ENCODE data around the gene SHISAL2B. TPM values are rescaled to one million over a fixed set of nuclear protein-coding genes. Genes with fewer than 3 reads are reported as not detected.

Gene SHISAL2B
- total RNA-seq, 2 experiments from 2014 or later: not detected

GRCh38 chr5:64749385-64749784, 59.1 kb downstream of the SHISAL2B start:
- no peak overlapping the region for H2AFZ ChIP-seq (ENCODE audit: low read length)
- intact Hi-C loops (cut with micrococcal nuclease; ENCODE audit: unreplicated experiment): no loop called here
- no peak overlapping the region for H3K4me3 ChIP-seq (ENCODE audit: low read depth, low read length, poor library complexity, severe bottlenecking)
- CTCF ChIA-PET (ENCODE audit: unreplicated experiment): no interaction called here
- BruUV-seq (replicated peaks): no TSS peak
- H3K4me1 ChIP-seq (ENCODE audit: insufficient read depth, low read length, poor library complexity, severe bottlenecking): no peaks in the 10 kb centered on the region
- H3K9me3 ChIP-seq (ENCODE audit: low read length): no peaks in the 10 kb centered on the region
- H3K36me3 ChIP-seq (ENCODE audit: insufficient read depth, low read length): peaks cover 17% of the 10 kb centered on the region
- H3K9me2 ChIP-seq (ENCODE audit: insufficient read depth, low read length): no peaks in the 10 kb centered on the region
- POLR2A ChIA-PET: interaction anchor here (0.7 to 2.0 kb wide), 6 partner anchors 9 to 367 kb away, joined by 3 to 11 read pairs (median 5); no protein-coding TSS in a partner anchor
- no peak overlapping the region for H3K4me2 ChIP-seq (ENCODE audit: low read length)
- H3K79me2 ChIP-seq (ENCODE audit: insufficient read depth, low read depth, low read length): 0 out of 2 replicates have a peak, but pooled peaks cover under 1% of the 10 kb centered on the region
- no peak for TF ChIP-seq CTCF (conservative IDR thresholded peaks at IDR 0.05; ENCODE audit: low read length)
- TF ChIP-seq EZH2phosphoT487 (IDR thresholded peaks at IDR 0.05; ENCODE audit: borderline replicate concordance, low read depth, low read length): no peak
- H3K27ac ChIP-seq (ENCODE audit: low read depth, low read length, poor library complexity, severe bottlenecking): no peak overlapping the region
- no peak for DNase-seq (ENCODE audit: low spot score)
- H4K20me1 ChIP-seq (ENCODE audit: insufficient read depth, low read length): no peaks in the 10 kb centered on the region

GRCh38 chr5:64754066-64754465, 63.8 kb downstream of the SHISAL2B start:
- CTCF ChIA-PET (ENCODE audit: unreplicated experiment): no interaction called here
- Histone ChIP-seq H3K27ac (ENCODE audit: low read depth, low read length, poor library complexity, severe bottlenecking) (no peak overlapping the region), H3K9me2 (ENCODE audit: insufficient read depth, low read length) (no peaks in the 10 kb centered on the region), H3K4me1 (ENCODE audit: insufficient read depth, low read length, poor library complexity, severe bottlenecking) (no peaks in the 10 kb centered on the region), H3K4me3 (ENCODE audit: low read depth, low read length, poor library complexity, severe bottlenecking) (no peak overlapping the region), H4K20me1 (ENCODE audit: insufficient read depth, low read length) (no peaks in the 10 kb centered on the region), H3K4me2 (ENCODE audit: low read length) (no peak overlapping the region), H2AFZ (ENCODE audit: low read length) (no peak overlapping the region), H3K9me3 (ENCODE audit: low read length) (no peaks in the 10 kb centered on the region), H3K79me2 (ENCODE audit: insufficient read depth, low read depth, low read length) (peaks cover 20% of the 10 kb centered on the region; the same call in 1 of the 2 replicates), H3K36me3 (ENCODE audit: insufficient read depth, low read length) (peaks cover 30% of the 10 kb centered on the region)
- no peak for DNase-seq (ENCODE audit: low spot score)
- POLR2A ChIA-PET: interaction anchor here (0.7 to 2.1 kb wide), 3 partner anchors 9 to 75 kb away, joined by 4 to 8 read pairs (median 7); partner anchors contain the start of genes CWC27 and SREK1IP1
- intact Hi-C loops (cut with micrococcal nuclease; ENCODE audit: unreplicated experiment): no loop called here
- TF ChIP-seq EZH2phosphoT487 (IDR thresholded peaks at IDR 0.05; ENCODE audit: borderline replicate concordance, low read depth, low read length) (no peak), CTCF (conservative IDR thresholded peaks at IDR 0.05; ENCODE audit: low read length) (no peak)
- BruUV-seq (replicated peaks): no TSS peak

- H3K4me2 ChIP-seq (ENCODE audit: low read length): no peak overlapping the region
- H4K20me1 ChIP-seq (ENCODE audit: insufficient read depth, low read length): peaks cover 5% of the 10 kb centered on the region; the same call in 1 of the 2 replicates
- intact Hi-C loops (cut with micrococcal nuclease; ENCODE audit: unreplicated experiment): no loop called here
- POLR2A ChIA-PET: interaction anchor here (1.4 kb wide), 1 partner anchor 10 kb away, joined by 6 read pairs; the partner anchor contains the start of genes CWC27 and SREK1IP1
- H3K4me3 ChIP-seq (ENCODE audit: low read depth, low read length, poor library complexity, severe bottlenecking): no peak overlapping the region
- no peak for TF ChIP-seq CTCF (conservative IDR thresholded peaks at IDR 0.05; ENCODE audit: low read length)
- no peak for TF ChIP-seq EZH2phosphoT487 (IDR thresholded peaks at IDR 0.05; ENCODE audit: borderline replicate concordance, low read depth, low read length)
- no peaks in the 10 kb centered on the region for H3K9me2 ChIP-seq (ENCODE audit: insufficient read depth, low read length)
- BruUV-seq (replicated peaks): no TSS peak
- H3K9me3 ChIP-seq (ENCODE audit: low read length): no peaks in the 10 kb centered on the region
- H3K36me3 ChIP-seq (ENCODE audit: insufficient read depth, low read length): peaks cover 31% of the 10 kb centered on the region
- H2AFZ ChIP-seq (ENCODE audit: low read length): no peak overlapping the region
- H3K79me2 ChIP-seq (ENCODE audit: insufficient read depth, low read depth, low read length): peaks cover 31% of the 10 kb centered on the region; the same call in 1 of the 2 replicates
- no peaks in the 10 kb centered on the region for H3K4me1 ChIP-seq (ENCODE audit: insufficient read depth, low read length, poor library complexity, severe bottlenecking)
- CTCF ChIA-PET (ENCODE audit: unreplicated experiment): no interaction called here
- DNase-seq (ENCODE audit: low spot score): no peak
- H3K27ac ChIP-seq (ENCODE audit: low read depth, low read length, poor library complexity, severe bottlenecking): no peak overlapping the region
Observed at GRCh38 chr5:64758901-64759300, 68.6 kb downstream of the SHISAL2B start.
